ENCODE measurements around the gene PCYT2. TPM values are rescaled to one million over a fixed set of nuclear protein-coding genes. Genes with fewer than 3 reads are reported as not detected.

Gene PCYT2
- total RNA-seq, 2 donors from 2014 or later: 23.3 to 26.1 TPM

- DNase-seq (ENCODE audit: low spot score): no peak
- Histone ChIP-seq H3K27me3 (peaks cover 11 to 34% of the 10 kb centered on the region in 2 donors), H3K36me3 (no peaks in the 10 kb centered on the region), H3K27ac (no peak overlapping the region), H3K4me1 (peaks cover 0 to 23% of the 10 kb centered on the region in 2 donors), H3K4me3 (no peak overlapping the region), H3K9me3 (no peaks in the 10 kb centered on the region)
- no peak for TF ChIP-seq CTCF (IDR thresholded peaks at IDR 0.05)
These were observed 46.7 kb upstream of the PCYT2 start for GRCh38 chr17:81957691-81958432.

- no peak for TF ChIP-seq CTCF (IDR thresholded peaks at IDR 0.05)
- Histone ChIP-seq H3K27me3 (peaks cover 6 to 27% of the 10 kb centered on the region in 2 donors), H3K27ac (no peak overlapping the region), H3K9me3 (no peaks in the 10 kb centered on the region), H3K36me3 (no peaks in the 10 kb centered on the region), H3K4me1 (peaks cover 0 to 20% of the 10 kb centered on the region in 2 donors), H3K4me3 (no peak overlapping the region)
- no peak for DNase-seq (ENCODE audit: low spot score)
These were observed 45.7 kb upstream of the PCYT2 start for GRCh38 chr17:81956607-81957589.

GRCh38 chr17:81955756-81956544 is 44.8 kb upstream of the PCYT2 start:
- Histone ChIP-seq H3K27ac (no peak overlapping the region), H3K4me1 (peaks cover 0 to 15% of the 10 kb centered on the region in 2 donors), H3K27me3 (peaks cover 4 to 22% of the 10 kb centered on the region in 2 donors), H3K4me3 (no peak overlapping the region), H3K9me3 (no peaks in the 10 kb centered on the region), H3K36me3 (no peaks in the 10 kb centered on the region)
- no peak for TF ChIP-seq CTCF (IDR thresholded peaks at IDR 0.05)
- no peak for DNase-seq (ENCODE audit: low spot score)

- TF ChIP-seq CTCF (IDR thresholded peaks at IDR 0.05): no peak
- H3K27ac ChIP-seq: no peak overlapping the region
- H3K4me1 ChIP-seq: peaks cover 0 to 10% of the 10 kb centered on the region in 2 donors
- peaks cover 0 to 16% of the 10 kb centered on the region in 2 donors for H3K27me3 ChIP-seq
- no peak overlapping the region for H3K4me3 ChIP-seq
- DNase-seq (ENCODE audit: low spot score): no peak
- H3K36me3 ChIP-seq: no peaks in the 10 kb centered on the region
- H3K9me3 ChIP-seq: no peaks in the 10 kb centered on the region
These were observed 44.0 kb upstream of the PCYT2 start for GRCh38 chr17:81955058-81955681.
